Hippocampal formation (tissue), 2 donors: ENCODE data around the gene TTLL11.
"Not testable (repeated sequence)": the region's sequence is repeated elsewhere in the genome, so short reads cannot be mapped to it uniquely, and the experiment has no call there.

Experiments
- DNase-seq, 2 donors: peaks; one replicate each; lab custom pipeline; 2025; lab: John Stamatoyannopoulos, UW

Gene TTLL11

GRCh38 chr9:121815546-121816448 lies 277.3 kb downstream of the TTLL11 start:
- DNase-seq, result no peak

DNA sequence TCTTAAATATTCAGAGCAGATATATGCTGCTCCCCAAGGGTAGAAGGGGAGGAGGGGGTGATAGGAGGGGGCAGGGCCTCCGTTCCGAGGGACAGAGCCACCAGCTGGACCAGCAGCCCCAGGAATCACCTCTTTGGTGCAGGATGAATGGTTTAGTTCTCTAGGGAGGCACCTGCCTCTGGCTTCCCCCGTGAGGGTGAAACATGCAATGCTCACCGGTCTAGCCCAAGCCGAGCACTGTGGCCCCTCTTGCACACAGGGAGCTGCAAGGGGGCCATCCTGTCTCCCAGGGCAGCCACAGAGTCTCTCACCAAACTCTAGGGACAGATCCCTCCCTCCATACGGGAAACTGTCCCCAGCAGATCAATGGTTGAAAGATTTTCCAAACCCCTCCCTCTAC lies 278.0 kb downstream of the TTLL11 start:
- DNase-seq, result no peak

DNA sequence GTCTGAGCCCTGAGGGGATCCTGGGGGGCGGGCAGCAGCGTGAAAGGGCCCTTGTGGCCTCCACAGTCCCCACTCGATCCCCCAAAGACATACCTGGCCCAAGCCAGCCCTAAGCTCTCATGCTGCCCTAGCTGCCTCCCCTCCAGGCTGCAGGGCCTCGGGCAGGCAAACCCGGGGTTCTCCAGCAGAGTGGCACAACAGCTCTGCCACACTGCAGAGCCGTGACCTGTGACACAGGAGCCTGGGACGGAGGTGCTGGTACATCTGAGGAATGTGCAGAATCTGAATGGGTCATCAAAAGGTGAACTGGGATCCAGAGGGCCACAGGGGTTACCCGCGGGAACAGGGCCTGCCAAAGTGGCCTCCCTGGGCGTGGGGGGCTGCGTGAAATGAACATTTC lies 278.5 kb downstream of the TTLL11 start:
- DNase-seq, result no peak

GRCh38 chr9:121813519-121814210 lies 279.4 kb downstream of the TTLL11 start:
- DNase-seq, result no peak

DNA sequence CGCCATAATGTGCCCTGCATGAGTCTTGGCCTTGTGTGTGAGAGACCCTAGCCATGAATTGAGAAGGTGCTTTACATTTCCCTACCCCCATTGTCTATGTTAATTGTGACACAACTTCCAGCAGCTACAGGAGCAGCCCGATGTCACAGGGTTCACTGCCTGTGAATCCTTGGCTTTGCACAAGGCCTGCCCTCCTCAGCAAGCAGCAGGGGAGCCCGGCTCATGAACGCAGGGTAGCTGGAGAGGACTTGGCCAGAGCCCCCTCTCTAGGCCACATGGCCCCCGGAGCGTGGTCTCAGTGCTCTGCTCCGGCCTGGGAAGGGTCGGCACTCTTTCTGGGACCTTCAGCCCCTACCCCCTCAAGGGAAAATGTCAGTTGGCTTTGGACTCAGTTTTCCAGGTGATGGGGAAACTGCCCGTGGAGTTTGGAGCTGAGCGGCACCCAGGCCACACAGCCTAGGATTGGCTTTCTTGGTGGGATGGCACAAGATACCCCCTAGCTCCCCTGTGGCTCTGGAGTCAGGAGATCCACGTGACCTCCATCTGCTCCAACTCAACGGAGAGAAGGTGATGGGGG lies 280.9 kb downstream of the TTLL11 start:
- DNase-seq, result no peak

DNA sequence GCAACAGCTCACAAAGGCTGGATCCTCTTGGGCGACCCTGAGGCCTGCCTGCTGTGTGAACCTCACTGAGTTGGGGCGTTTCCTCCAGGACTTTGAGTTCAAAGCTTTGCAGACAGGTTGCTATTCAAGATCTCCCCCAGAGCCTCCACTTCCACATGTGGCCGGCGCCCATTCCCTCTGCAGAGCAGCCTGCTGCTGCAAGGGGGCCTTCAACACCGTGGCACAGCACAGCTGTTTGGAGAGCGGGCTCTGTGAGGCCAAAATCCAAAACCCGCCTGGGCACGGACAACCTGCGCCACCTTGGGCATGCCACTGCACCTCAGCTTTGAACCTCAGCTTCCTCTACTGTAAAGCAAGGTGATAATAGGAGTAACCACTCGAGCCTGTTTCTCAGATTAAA lies 281.4 kb downstream of the TTLL11 start:
- no peak for DNase-seq

DNA sequence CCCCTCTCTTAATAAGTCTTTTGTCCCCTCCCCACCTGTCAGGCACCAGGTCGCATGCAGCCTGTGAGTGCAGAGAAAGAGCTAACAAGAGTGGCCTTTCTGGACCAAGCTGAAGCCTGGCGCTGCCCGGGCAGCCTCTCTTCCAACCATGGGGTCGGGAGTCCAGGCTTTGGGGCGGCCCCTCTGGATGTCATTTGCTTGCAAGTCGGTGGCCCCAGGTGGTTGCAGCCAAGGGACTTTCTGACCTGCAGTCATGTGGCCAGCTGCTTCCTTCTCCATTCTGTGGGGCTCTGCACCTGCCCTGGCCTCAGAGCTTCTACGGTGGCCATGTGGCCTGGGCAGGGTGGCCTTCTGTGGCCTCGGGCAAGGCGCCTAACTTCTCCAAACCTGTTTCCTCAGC lies 282.0 kb downstream of the TTLL11 start:
- no peak for DNase-seq

GRCh38 chr9:121810489-121810888 lies 282.6 kb downstream of the TTLL11 start:
- no peak for DNase-seq

DNA sequence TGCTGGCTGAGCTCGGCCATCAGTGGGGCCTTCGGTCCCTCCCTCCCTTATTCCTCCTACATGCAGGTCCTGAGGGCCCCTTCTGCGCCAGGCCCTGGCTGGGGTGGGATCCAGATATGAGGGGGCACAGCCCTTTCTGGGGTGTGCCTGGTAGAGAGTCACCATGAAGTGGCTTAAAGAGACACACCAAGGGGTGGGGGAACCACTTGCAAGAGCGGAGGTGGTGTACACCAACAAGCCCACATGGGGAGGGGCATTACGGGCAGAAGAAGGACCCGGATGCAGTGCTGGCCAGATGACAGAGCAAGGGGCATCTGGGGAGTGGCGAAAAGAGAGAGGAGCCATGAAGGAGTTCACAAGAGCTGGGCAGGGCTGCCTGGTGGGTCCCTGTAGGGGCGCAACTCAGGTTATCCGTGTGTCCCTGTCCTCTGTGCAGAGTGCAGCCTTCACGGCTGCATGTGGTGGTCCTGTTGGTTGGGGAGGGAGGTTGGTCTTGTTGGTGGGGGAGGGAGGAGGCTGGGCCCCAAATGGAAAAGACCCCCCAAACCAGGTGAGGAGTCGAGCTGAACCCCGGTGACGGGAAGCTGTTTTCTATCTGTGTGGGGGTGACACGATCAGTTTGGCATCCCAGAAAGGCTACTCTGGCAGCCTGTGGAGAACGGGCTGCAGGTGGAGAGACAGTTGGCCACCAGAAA lies 283.6 kb downstream of the TTLL11 start:
- DNase-seq, result no peak

DNA sequence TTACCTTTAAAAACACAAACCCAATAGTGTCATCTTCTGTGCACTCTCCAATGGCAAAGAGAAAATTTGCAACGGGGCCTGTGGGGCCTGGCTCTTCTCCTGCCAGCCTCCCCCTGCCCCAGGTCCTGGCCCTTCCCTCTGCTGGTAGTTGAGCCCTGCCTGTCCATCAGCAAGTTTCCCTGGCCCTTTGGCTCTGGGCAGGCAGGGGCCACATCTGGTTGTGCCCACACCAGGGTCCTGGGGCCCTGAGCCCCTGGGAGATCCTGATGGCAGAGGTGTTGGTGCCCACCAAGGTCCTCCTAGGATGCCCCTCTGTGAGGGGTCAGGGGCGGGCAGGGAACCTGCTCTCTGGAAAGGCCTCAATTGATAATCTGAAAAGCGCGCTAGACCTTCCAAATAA lies 284.3 kb downstream of the TTLL11 start:
- DNase-seq, result no peak

- DNase-seq, result no peak
Measured at GRCh38 chr9:121807823-121808278, 285.3 kb downstream of the TTLL11 start.

DNA sequence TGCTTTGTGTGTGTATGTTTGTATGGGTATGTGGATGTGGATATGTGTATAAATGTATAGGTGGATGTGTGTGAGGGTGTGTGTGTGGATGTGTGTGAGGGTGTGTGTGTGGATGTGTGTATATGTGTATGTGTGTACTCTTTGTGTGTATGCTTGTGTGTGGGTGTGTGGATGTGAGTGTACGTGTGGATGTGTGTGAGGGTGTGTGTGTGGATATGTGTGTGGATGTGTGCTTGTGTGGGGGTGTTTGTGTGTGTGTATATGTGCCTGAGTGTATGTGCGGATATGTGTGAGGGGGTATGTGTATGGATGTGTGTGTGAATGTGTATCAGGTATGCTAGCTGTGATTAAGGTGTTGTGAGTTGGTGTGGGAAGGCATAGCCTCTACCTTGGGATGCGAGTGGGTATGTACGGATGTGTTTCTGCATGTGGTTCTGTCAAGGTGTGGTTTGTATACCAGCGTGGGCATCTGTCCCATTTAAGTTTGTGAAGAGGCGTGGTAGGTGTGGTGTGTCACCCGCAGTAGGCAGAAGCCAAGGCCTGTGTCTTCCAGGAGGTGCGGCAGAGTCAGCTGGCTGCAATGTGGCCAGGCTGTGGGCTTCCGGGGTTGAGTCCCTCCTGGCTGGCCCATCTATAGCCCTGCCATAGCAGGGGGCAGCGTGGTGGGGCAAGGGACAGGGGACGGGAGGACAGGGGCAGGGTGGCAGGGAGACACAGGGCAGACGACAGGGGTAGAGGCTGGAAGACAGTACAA lies 285.9 kb downstream of the TTLL11 start:
- no peak for DNase-seq

- no peak for DNase-seq
Measured at GRCh38 chr9:121802753-121803152, 290.4 kb downstream of the TTLL11 start.

DNA sequence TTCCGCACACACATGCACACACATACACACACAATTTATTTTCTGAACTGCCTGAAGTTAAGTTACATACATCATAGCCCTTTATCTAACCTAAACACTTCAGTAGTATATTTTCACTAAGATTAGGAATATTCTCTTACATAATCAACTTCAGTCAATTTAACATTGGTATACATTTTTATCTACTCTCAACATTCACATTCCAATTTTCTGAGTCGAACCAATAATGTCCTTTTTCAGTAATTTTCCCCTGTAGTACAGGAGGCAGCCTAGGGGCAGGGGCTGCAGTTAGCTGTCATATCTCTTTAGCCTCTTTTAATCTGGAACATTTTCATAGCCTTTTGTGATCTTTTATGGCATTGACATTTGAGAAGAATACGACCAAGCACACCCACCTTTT lies 291.5 kb downstream of the TTLL11 start:
- no peak for DNase-seq

DNA sequence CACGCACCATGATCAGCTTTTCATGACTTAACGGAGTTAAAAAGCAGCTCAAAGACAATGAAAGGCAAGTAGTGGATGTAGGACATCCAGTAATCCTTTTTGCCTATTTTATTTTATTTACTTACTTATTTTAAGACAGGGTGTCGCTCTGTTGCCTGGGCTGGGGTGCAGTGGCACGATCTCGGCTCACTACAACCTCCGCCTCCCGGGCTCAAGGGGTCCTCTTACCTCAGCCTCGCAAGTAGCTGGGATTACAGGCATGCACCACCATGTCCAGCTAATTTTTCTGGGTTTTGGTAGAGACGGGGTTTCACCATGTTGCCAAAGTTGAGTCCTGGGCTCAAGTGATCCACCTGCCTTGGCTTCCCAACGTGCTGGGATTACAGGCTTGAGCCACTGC lies 292.7 kb downstream of the TTLL11 start:
- DNase-seq, result no peak

DNA sequence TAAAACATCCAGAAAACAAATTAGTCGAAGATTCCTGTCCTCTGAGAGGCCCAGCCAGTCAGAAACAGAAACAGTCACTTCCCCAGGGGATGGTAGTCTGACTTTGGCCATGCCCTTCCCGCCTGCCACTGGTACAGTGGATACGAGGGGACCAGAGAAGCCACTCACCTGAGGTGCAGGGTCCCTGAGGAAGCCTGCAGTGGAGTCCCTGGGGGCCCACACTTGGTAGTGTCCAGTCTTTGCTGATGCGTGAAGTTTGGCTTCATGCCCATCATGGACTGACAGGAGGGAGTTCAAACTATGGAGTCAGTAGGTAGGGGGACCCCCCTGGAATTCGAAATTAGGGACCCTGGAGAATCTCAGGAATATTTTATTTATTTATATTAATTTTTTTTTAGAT lies 294.2 kb downstream of the TTLL11 start:
- no peak for DNase-seq

GRCh38 chr9:121797081-121797480 lies 296.0 kb downstream of the TTLL11 start:
- DNase-seq, result no peak

- DNase-seq, result not testable (repeated sequence)
Measured at GRCh38 chr9:121794334-121794733, 298.8 kb downstream of the TTLL11 start.

- not testable (repeated sequence) for DNase-seq
Measured at GRCh38 chr9:121792476-121792875, 300.6 kb downstream of the TTLL11 start.

GRCh38 chr9:121790841-121791240 lies 302.3 kb downstream of the TTLL11 start:
- no peak for DNase-seq

DNA sequence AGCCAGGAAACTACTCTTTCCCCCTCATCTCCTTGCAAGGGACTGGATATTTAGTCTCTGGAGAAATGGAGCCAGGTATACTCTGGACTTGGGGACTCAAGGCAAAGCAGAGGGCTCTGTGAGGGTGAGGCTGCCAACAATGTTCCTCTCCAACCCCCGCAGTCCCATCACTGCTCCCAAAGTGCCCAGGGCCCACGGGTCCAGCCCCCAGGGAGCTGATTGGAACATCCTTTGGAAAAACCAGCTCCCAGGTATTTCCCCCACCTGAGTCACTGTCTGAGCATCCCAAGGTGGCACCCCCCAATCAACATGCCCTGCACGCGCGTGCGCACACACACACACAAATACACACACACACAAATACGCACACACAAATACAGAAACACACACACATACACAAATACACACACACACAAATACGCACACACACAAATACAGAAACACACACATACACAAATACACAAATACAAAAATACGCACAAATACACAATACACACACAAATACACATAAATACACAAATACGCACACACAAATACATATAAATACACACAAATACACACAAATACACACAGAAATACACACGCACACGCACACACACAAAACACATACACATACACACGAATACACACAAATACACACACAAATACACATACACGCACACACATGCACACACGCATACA lies 304.3 kb downstream of the TTLL11 start:
- no peak for DNase-seq
